Retinal pigment epithelial cell (primary cell): ENCODE data around the gene ATXN8OS.
A peak's percentile ranks its signal among the peaks of the same experiment; 100 is the strongest.
"Not testable (repeated sequence)": the region's sequence is repeated elsewhere in the genome, so short reads cannot be mapped to it uniquely, and the experiment has no call there.

Experiments
- DNase-seq: peaks from one replicate; pipeline ENCODE4 v3.0.0-alpha.2; 2010; ENCODE audit warnings: low read depth
- H3K4me3 ChIP-seq: 2 replicates; pipeline ENCODE4 v1.5.1; 2011; ENCODE audit warnings: mild to moderate bottlenecking, low read length, control low read depth, moderate library complexity
- TF ChIP-seq, protein P1 (sequence below): conservative IDR thresholded peaks from 2 replicates; pipeline ENCODE4 v1.5.1; 2011; ENCODE audit warnings: low read depth, low read length, control low read depth, inconsistent platforms

Gene ATXN8OS

DNA sequence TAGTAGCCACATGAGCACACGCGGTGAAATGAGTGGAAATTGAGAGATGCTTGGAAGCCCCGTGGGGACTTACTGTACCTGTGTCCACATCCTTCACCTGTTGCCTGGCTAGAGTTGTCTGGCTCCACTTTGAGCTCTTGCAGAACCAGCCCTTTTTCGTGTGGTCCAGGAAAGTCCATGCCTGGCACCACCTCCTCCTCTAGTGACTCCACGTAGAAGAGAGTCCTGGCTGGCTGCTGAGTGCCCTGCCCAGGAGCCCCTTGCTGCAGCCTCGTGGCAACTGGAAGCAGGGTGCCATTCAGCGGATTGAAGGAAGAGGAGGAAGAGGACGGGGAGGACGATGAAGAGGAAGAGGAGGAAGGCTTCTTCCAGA, 515 bp upstream of the ATXN8OS start:
- no peak for DNase-seq
- TF ChIP-seq, protein P1, sequence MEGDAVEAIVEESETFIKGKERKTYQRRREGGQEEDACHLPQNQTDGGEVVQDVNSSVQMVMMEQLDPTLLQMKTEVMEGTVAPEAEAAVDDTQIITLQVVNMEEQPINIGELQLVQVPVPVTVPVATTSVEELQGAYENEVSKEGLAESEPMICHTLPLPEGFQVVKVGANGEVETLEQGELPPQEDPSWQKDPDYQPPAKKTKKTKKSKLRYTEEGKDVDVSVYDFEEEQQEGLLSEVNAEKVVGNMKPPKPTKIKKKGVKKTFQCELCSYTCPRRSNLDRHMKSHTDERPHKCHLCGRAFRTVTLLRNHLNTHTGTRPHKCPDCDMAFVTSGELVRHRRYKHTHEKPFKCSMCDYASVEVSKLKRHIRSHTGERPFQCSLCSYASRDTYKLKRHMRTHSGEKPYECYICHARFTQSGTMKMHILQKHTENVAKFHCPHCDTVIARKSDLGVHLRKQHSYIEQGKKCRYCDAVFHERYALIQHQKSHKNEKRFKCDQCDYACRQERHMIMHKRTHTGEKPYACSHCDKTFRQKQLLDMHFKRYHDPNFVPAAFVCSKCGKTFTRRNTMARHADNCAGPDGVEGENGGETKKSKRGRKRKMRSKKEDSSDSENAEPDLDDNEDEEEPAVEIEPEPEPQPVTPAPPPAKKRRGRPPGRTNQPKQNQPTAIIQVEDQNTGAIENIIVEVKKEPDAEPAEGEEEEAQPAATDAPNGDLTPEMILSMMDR, result no peak
- peak overlapping the region; percentile 47 for H3K4me3 ChIP-seq

DNA sequence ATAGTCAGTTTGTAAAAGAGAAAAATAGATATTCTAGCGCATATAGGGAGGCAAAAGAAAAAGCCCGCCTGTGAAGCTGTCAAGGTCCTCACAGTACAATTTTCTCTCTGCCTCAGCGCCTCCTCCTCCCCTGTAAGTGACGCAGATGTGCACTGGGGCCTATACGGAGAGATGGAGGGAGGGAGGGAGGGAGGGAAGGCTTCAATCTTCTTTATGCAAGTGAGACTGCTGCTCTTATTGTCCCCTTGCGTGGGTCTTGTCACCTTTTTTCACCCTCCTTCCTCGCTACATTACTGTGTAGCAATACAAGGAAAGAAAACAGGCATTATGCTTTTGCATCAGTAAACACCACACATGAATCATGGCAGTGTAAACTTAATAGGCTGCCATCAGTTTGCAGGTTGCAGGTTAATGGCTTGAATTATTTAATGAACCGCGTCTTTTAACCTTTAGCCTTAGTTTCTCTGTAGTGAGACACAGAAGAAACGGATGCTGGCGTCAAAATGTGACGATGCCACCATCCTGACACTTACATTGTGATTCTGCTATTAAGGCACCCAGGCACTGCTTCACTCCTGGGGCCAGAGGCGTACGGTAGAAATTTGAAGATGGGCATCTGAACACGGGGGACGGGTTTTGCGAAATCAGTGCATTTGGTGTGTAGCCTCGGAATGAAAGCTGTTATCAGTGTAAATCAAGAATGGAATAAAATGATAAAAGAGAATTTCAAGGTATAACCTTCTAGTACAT, 905 bp downstream of the ATXN8OS start, which contains the start of gene KLHL1:
Gene KLHL1 (minus strand): TSS at position 97 of the 750 bp plus-strand sequence. CDS start 753 bp downstream, outside the sequence.
- peak within 1 kb of the TSS; percentile 47 for H3K4me3 ChIP-seq
- DNase-seq, result no peak
- TF ChIP-seq, protein P1, result no peak

DNA sequence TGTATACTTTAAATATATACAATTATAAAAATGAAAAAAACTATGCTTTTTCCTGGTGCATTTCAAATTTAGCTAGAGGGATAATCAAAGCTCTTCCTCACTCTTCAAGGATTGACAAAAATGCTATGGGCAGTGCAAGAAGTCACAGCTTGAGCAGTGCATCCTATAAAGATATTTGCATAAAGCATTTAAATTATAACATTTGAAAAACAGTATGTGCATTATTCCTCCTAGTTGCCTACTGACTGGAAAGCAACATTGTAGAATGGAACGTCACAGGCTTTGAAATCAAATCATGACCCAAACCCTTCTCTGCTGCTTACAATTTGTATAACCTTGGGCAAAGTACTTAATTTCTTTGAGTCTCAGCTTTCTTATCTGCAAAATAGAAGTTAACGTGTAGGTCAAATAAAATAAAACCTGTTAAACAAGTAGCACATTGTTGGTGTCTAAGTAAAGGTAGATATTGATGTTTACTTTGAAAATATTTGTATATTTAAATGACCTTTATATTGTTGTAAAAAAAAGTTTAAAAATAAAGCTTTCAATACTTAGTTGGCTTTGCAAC, 9.8 kb downstream of the ATXN8OS start:
- no peak overlapping the region for H3K4me3 ChIP-seq
- DNase-seq, result no peak
- TF ChIP-seq, protein P1, result no peak

DNA sequence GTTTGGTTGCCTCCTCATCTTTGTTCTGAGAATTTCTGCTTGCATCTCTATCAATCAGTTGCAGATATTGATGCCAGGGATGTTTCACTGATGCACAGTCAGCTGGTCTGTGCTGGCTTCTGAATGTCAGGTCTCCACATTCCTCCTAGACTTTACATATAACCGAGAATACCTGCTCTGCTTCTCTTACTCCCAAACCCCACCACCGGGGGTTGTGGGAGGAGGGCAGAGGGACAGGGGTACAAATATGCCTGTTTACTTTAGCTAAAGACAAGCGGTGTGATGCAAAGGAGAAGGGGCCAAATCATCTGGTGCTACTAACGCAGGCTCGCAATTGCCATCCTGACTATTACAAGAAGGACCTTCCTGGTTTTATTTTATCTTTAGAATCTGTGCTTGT, 18.1 kb downstream of the ATXN8OS start:
- TF ChIP-seq, protein P1, result no peak
- no peak for DNase-seq
- no peak overlapping the region for H3K4me3 ChIP-seq

DNA sequence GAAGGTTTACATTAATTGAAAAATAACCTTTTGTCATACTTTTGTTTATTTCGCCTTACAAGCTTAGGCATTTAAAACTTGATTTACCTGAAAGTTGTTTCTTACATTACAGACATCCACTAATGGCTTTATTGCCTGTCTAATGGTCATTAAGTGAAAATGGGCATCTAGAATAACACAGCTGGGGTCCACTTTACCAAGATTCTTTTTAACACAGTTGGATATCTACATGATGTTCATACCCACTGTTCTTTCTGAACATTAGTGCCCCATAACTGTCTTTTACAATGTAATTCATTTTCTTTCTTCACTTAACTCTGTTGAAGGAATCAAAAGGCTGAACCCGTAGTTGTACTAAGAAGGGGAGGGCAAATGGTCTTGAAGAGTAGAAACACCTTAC, 20.5 kb downstream of the ATXN8OS start:
- no peak for DNase-seq
- TF ChIP-seq, protein P1, result no peak
- no peak overlapping the region for H3K4me3 ChIP-seq

DNA sequence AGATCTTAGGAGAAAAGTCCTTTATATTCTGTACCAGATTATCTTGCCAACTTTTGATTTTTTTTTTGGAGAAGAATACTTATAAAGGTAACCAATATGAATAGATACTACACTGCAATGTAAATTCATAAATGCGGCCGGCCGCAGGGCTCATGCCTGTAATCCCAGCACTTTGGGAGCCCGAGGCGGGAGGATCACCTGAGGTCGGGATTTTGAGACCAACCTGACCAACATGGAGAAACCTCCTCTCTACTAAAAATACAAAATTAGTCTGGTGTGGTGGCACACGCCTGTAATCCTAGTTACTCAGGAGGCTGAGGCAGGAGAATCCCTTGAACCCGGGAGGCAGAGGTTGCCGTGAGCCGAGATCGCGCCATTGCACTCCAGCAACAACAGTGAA, 35.0 kb downstream of the ATXN8OS start:
- not testable (repeated sequence) for H3K4me3 ChIP-seq, DNase-seq

DNA sequence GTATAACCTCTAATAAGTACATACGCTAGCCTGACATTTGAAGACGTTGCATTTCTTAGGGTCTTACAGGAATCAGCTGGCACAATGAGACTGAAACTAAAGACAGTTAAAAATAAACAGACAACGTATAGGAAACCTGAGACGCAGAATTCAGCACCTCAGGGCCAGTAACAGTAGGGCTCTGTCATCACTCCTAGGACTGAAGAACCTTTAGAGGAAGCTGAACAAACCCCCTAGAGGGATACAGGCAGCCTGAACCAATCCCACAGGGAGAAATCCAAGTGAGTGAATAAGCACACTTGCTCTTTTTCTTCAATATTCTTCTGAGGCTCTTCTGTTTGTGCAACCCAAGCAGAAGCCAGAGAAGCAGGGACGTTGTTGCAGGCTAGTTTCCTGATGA, 54.5 kb downstream of the ATXN8OS start:
- TF ChIP-seq, protein P1, result no peak
- DNase-seq, result no peak
- H3K4me3 ChIP-seq, result no peak overlapping the region
